ENCODE measurements around the gene C1QTNF8.

DNA sequence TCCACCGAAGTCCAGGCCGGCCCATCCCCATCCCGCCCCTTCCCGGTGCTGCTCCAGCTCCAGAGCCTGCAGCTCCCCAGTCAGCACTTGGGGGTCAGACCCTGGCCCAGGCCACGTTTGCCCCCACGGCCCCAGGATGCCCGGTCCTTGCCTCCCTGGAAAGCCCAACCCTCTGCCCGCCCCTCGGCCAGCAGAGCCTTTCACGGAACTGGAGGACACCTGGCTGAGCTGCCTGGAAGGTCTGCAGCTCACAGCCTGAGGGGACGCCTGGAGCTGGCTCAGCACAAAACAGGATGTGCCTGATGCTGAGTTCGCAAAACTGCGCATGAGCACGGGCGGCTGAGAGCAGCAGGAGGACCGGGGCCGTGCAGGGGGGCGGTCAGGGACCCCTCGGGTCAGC, 53.2 kb downstream of the C1QTNF8 start:
- TF ChIP-seq RAD21 (IDR thresholded peaks at IDR 0.05; ENCODE audit: low read depth), result no peak
- no peak for TF ChIP-seq TAF1 (IDR thresholded peaks at IDR 0.05; ENCODE audit: low read depth)

Measured in Ishikawa (cell line).